ENCODE measurements around the gene MARF1.
"Not testable (repeated sequence)": the region's sequence is repeated elsewhere in the genome, so short reads cannot be mapped to it uniquely, and the experiment has no call there.

MARF1 gene

GRCh38 chr16:15566095-15566494 lies 76.9 kb downstream of the MARF1 start:
- no peak for DNase-seq

GRCh38 chr16:15564604-15565339 lies 78.2 kb downstream of the MARF1 start:
- DNase-seq = no peak

- no peak for DNase-seq
Measured at GRCh38 chr16:15559176-15559575, 83.8 kb downstream of the MARF1 start.

- DNase-seq = no peak
Measured at GRCh38 chr16:15557258-15557657, 85.7 kb downstream of the MARF1 start.

- DNase-seq = no peak
Measured at GRCh38 chr16:15556130-15556529, 86.8 kb downstream of the MARF1 start.

GRCh38 chr16:15553313-15554088 lies 89.5 kb downstream of the MARF1 start:
- DNase-seq = no peak

- DNase-seq = no peak
Measured at GRCh38 chr16:15552507-15552906, 90.4 kb downstream of the MARF1 start.

GRCh38 chr16:15548482-15548891 lies 94.5 kb downstream of the MARF1 start:
- no peak for DNase-seq

- DNase-seq = no peak
Measured at GRCh38 chr16:15547768-15548096, 95.2 kb downstream of the MARF1 start.

GRCh38 chr16:15547072-15547767 lies 95.7 kb downstream of the MARF1 start:
- DNase-seq = not testable (repeated sequence)

- no peak for DNase-seq
Measured at GRCh38 chr16:15545544-15545943, 97.4 kb downstream of the MARF1 start.

GRCh38 chr16:15544405-15544804 lies 98.5 kb downstream of the MARF1 start:
- no peak for DNase-seq

Measured in NCI-H1436 treated with DMSO at 0.1 percent for 48 hours (cell line).